ENCODE data around the gene LGR5. TPM values are rescaled to one million over a fixed set of nuclear protein-coding genes. Genes with fewer than 3 reads are reported as not detected.

The LGR5 gene
- total and polyA plus RNA-seq, 5 donors from 2014 or later, result not detected

GRCh38 chr12:71576496-71576895, 136.9 kb downstream of the LGR5 start:
- H3K9me3 ChIP-seq (ENCODE audit: control insufficient read depth in 2 of 2, low read length in 2 of 2), result no peaks in the 10 kb centered on the region
- no peak overlapping the region for H3K4me3 ChIP-seq (ENCODE audit: low read depth, low read length)
- Mint-ChIP-seq H3K27ac (no peak overlapping the region), H3K9me3 (peaks cover 0 to 1% (median 0%) of the 10 kb centered on the region in 7 donors), H3K4me1 (no peaks in the 10 kb centered on the region), H3K27me3 (peaks cover 8% of the 10 kb centered on the region), H3K4me3 (no peak overlapping the region), H3K36me3 (no peaks in the 10 kb centered on the region)
- no peaks in the 10 kb centered on the region for H3K36me3 ChIP-seq (ENCODE audit: control insufficient read depth, insufficient read depth, low read length)
- no peak for DNase-seq
- no peak overlapping the region for H3K27ac ChIP-seq (ENCODE audit: insufficient read depth, low read length, poor library complexity, severe bottlenecking)
- H3K27me3 ChIP-seq (ENCODE audit: control insufficient read depth, insufficient read depth, low read length), result no peaks in the 10 kb centered on the region
- H3K4me1 ChIP-seq (ENCODE audit: control insufficient read depth, insufficient read depth, low read length, poor library complexity, severe bottlenecking), result no peaks in the 10 kb centered on the region
- no peak for ATAC-seq (ENCODE audit: low read depth in 2 of 2)

DNA sequence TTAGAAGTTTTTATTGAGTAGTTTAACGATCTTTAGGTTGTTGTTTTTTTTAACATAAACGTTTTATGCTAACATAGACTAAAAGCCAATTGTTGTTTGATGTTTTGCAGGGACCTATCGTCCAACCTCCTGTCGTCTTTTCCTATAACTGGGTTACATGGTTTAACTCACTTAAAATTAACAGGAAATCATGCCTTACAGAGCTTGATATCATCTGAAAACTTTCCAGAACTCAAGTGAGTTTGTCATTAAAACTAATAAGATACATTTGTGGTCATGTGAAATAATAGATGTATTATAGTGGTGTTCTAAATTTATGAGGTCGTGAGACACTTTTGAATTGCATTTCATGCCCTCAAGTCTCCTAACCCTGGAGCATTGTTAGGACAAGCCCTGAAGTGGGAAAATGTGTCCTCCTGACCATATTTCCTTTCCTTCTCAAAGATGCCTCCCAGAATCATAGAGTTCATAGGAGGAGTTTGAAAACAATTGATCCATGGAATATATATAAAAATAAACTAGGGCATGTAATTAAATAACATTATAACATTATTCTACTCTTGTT, 139.2 kb downstream of the LGR5 start:
- Mint-ChIP-seq H3K27me3 (peaks cover 14% of the 10 kb centered on the region), H3K4me3 (no peak overlapping the region), H3K36me3 (no peaks in the 10 kb centered on the region), H3K9me3 (peaks cover 0 to 1% (median 0%) of the 10 kb centered on the region in 7 donors), H3K27ac (no peak overlapping the region), H3K4me1 (no peaks in the 10 kb centered on the region)
- peaks cover 2% of the 10 kb centered on the region for H3K27me3 ChIP-seq (ENCODE audit: control insufficient read depth, insufficient read depth, low read length)
- no peak overlapping the region for H3K4me3 ChIP-seq (ENCODE audit: low read depth, low read length)
- no peaks in the 10 kb centered on the region for H3K9me3 ChIP-seq (ENCODE audit: control insufficient read depth in 2 of 2, low read length in 2 of 2)
- H3K4me1 ChIP-seq (ENCODE audit: control insufficient read depth, insufficient read depth, low read length, poor library complexity, severe bottlenecking), result no peaks in the 10 kb centered on the region
- H3K27ac ChIP-seq (ENCODE audit: insufficient read depth, low read length, poor library complexity, severe bottlenecking), result no peak overlapping the region
- no peak for ATAC-seq (ENCODE audit: low read depth in 2 of 2)
- DNase-seq, result no peak
- H3K36me3 ChIP-seq (ENCODE audit: control insufficient read depth, insufficient read depth, low read length), result no peaks in the 10 kb centered on the region

DNA sequence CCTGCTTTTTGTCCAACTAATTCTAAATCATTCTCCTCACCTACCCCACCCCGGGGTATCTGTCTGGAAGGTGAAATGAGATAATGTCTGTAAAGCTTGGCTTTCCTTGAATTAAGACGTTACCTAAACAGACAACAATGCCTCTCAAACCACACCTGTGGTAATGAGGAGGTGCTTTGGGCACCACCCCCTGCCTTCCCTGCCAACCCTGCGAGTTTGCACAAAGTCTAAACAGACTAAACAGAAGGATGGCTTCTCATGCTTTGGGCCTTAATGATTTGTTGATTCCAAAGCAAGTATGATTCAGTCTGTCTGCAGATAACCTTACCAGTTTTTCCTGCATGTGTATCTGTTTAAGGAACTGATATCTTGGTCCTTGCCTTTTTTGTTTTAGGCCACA, 141.6 kb downstream of the LGR5 start:
- H3K36me3 Mint-ChIP-seq, result no peaks in the 10 kb centered on the region
- Histone ChIP-seq H3K4me1 (ENCODE audit: control insufficient read depth, insufficient read depth, low read length, poor library complexity, severe bottlenecking) (no peaks in the 10 kb centered on the region), H3K9me3 (ENCODE audit: control insufficient read depth in 2 of 2, low read length in 2 of 2) (no peaks in the 10 kb centered on the region), H3K27me3 (ENCODE audit: control insufficient read depth, insufficient read depth, low read length) (peaks cover 2% of the 10 kb centered on the region), H3K27ac (ENCODE audit: insufficient read depth, low read length, poor library complexity, severe bottlenecking) (no peak overlapping the region), H3K4me3 (ENCODE audit: low read depth, low read length) (no peak overlapping the region), H3K36me3 (ENCODE audit: control insufficient read depth, insufficient read depth, low read length) (no peaks in the 10 kb centered on the region)
- ATAC-seq (ENCODE audit: low read depth in 2 of 2) (no peak), DNase-seq (no peak)
- no peaks in the 10 kb centered on the region for H3K4me1 Mint-ChIP-seq
- no peaks in the 10 kb centered on the region for H3K9me3 Mint-ChIP-seq
- peaks cover 18% of the 10 kb centered on the region for H3K27me3 Mint-ChIP-seq
- H3K4me3 Mint-ChIP-seq, result no peak overlapping the region
- H3K27ac Mint-ChIP-seq, result no peak overlapping the region

- H3K27me3 ChIP-seq (ENCODE audit: control insufficient read depth, insufficient read depth, low read length), result peaks cover 2% of the 10 kb centered on the region
- H3K4me1 Mint-ChIP-seq, result no peaks in the 10 kb centered on the region
- no peak overlapping the region for H3K4me3 ChIP-seq (ENCODE audit: low read depth, low read length)
- H3K9me3 ChIP-seq (ENCODE audit: control insufficient read depth in 2 of 2, low read length in 2 of 2), result no peaks in the 10 kb centered on the region
- H3K9me3 Mint-ChIP-seq, result no peaks in the 10 kb centered on the region
- H3K4me1 ChIP-seq (ENCODE audit: control insufficient read depth, insufficient read depth, low read length, poor library complexity, severe bottlenecking), result no peaks in the 10 kb centered on the region
- DNase-seq (no peak), ATAC-seq (ENCODE audit: low read depth in 2 of 2) (no peak)
- H3K27ac ChIP-seq (ENCODE audit: insufficient read depth, low read length, poor library complexity, severe bottlenecking), result no peak overlapping the region
- H3K36me3 Mint-ChIP-seq, result no peaks in the 10 kb centered on the region
- H3K27me3 Mint-ChIP-seq, result peaks cover 23% of the 10 kb centered on the region
- no peaks in the 10 kb centered on the region for H3K36me3 ChIP-seq (ENCODE audit: control insufficient read depth, insufficient read depth, low read length)
- no peak overlapping the region for H3K4me3 Mint-ChIP-seq
- no peak overlapping the region for H3K27ac Mint-ChIP-seq
These were observed 143.3 kb downstream of the LGR5 start for GRCh38 chr12:71582925-71583324.

DNA sequence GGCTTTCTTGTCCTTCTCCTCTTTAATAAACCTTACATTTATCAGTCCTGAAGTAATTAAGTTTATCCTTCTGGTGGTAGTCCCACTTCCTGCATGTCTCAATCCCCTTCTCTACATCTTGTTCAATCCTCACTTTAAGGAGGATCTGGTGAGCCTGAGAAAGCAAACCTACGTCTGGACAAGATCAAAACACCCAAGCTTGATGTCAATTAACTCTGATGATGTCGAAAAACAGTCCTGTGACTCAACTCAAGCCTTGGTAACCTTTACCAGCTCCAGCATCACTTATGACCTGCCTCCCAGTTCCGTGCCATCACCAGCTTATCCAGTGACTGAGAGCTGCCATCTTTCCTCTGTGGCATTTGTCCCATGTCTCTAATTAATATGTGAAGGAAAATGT, 144.8 kb downstream of the LGR5 start:
- ATAC-seq (ENCODE audit: low read depth in 2 of 2) (no peak), DNase-seq (no peak)
- Mint-ChIP-seq H3K27me3 (peaks cover 25% of the 10 kb centered on the region), H3K36me3 (no peaks in the 10 kb centered on the region), H3K9me3 (peaks cover 0 to 3% (median 0%) of the 10 kb centered on the region in 7 donors), H3K4me1 (no peaks in the 10 kb centered on the region), H3K27ac (no peak overlapping the region), H3K4me3 (no peak overlapping the region)
- H3K4me1 ChIP-seq (ENCODE audit: control insufficient read depth, insufficient read depth, low read length, poor library complexity, severe bottlenecking), result no peaks in the 10 kb centered on the region
- H3K27ac ChIP-seq (ENCODE audit: insufficient read depth, low read length, poor library complexity, severe bottlenecking), result no peak overlapping the region
- no peaks in the 10 kb centered on the region for H3K36me3 ChIP-seq (ENCODE audit: control insufficient read depth, insufficient read depth, low read length)
- no peaks in the 10 kb centered on the region for H3K9me3 ChIP-seq (ENCODE audit: control insufficient read depth in 2 of 2, low read length in 2 of 2)
- peaks cover 3% of the 10 kb centered on the region for H3K27me3 ChIP-seq (ENCODE audit: control insufficient read depth, insufficient read depth, low read length)
- no peak overlapping the region for H3K4me3 ChIP-seq (ENCODE audit: low read depth, low read length)

- DNase-seq (no peak), ATAC-seq (ENCODE audit: low read depth in 2 of 2) (no peak)
- Histone ChIP-seq H3K9me3 (ENCODE audit: control insufficient read depth in 2 of 2, low read length in 2 of 2) (no peaks in the 10 kb centered on the region), H3K27me3 (ENCODE audit: control insufficient read depth, insufficient read depth, low read length) (peaks cover 3% of the 10 kb centered on the region), H3K4me3 (ENCODE audit: low read depth, low read length) (no peak overlapping the region), H3K36me3 (ENCODE audit: control insufficient read depth, insufficient read depth, low read length) (no peaks in the 10 kb centered on the region), H3K4me1 (ENCODE audit: control insufficient read depth, insufficient read depth, low read length, poor library complexity, severe bottlenecking) (no peaks in the 10 kb centered on the region), H3K27ac (ENCODE audit: insufficient read depth, low read length, poor library complexity, severe bottlenecking) (no peak overlapping the region)
- Mint-ChIP-seq H3K36me3 (no peaks in the 10 kb centered on the region), H3K9me3 (peaks cover 0 to 3% (median 0%) of the 10 kb centered on the region in 7 donors), H3K4me3 (no peak overlapping the region), H3K27me3 (peaks cover 28% of the 10 kb centered on the region), H3K4me1 (no peaks in the 10 kb centered on the region), H3K27ac (no peak overlapping the region)
These were observed 145.6 kb downstream of the LGR5 start for GRCh38 chr12:71585218-71585617.

DNA sequence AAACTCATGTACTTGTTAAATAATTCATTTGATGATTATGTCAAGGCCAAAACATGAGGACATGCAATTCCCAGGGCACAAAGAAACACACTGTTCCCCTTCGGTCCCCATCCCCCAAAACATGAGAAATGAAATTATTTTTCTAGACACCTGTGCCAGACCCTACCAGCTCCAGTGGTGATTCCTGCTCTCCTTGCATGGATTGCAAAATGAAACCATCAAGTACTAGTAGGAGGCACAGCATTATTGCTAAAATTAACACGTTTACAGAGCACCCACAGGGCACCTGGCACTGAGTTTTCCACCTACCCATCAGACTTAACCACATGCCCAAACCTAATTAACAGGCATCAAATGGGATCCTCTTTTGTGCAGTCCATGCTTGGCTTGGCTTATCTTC, 147.4 kb downstream of the LGR5 start:
- Histone ChIP-seq H3K27ac (ENCODE audit: insufficient read depth, low read length, poor library complexity, severe bottlenecking) (no peak overlapping the region), H3K4me1 (ENCODE audit: control insufficient read depth, insufficient read depth, low read length, poor library complexity, severe bottlenecking) (no peaks in the 10 kb centered on the region), H3K36me3 (ENCODE audit: control insufficient read depth, insufficient read depth, low read length) (no peaks in the 10 kb centered on the region), H3K9me3 (ENCODE audit: control insufficient read depth in 2 of 2, low read length in 2 of 2) (no peaks in the 10 kb centered on the region), H3K27me3 (ENCODE audit: control insufficient read depth, insufficient read depth, low read length) (peaks cover 7% of the 10 kb centered on the region), H3K4me3 (ENCODE audit: low read depth, low read length) (no peak overlapping the region)
- H3K4me3 Mint-ChIP-seq, result no peak overlapping the region
- H3K27ac Mint-ChIP-seq, result no peak overlapping the region
- no peak for ATAC-seq (ENCODE audit: low read depth in 2 of 2)
- H3K27me3 Mint-ChIP-seq, result peaks cover 36% of the 10 kb centered on the region
- H3K36me3 Mint-ChIP-seq, result no peaks in the 10 kb centered on the region
- H3K4me1 Mint-ChIP-seq, result no peaks in the 10 kb centered on the region
- DNase-seq, result no peak
- peaks cover 0 to 3% (median 0%) of the 10 kb centered on the region in 7 donors for H3K9me3 Mint-ChIP-seq

- H3K4me1 Mint-ChIP-seq, result no peaks in the 10 kb centered on the region
- peaks cover 0 to 5% (median 0%) of the 10 kb centered on the region in 7 donors for H3K9me3 Mint-ChIP-seq
- Histone ChIP-seq H3K36me3 (ENCODE audit: control insufficient read depth, insufficient read depth, low read length) (no peaks in the 10 kb centered on the region), H3K4me1 (ENCODE audit: control insufficient read depth, insufficient read depth, low read length, poor library complexity, severe bottlenecking) (no peaks in the 10 kb centered on the region), H3K27ac (ENCODE audit: insufficient read depth, low read length, poor library complexity, severe bottlenecking) (no peak overlapping the region), H3K4me3 (ENCODE audit: low read depth, low read length) (no peak overlapping the region), H3K27me3 (ENCODE audit: control insufficient read depth, insufficient read depth, low read length) (peaks cover 8% of the 10 kb centered on the region), H3K9me3 (ENCODE audit: control insufficient read depth in 2 of 2, low read length in 2 of 2) (no peaks in the 10 kb centered on the region)
- no peaks in the 10 kb centered on the region for H3K36me3 Mint-ChIP-seq
- ATAC-seq (ENCODE audit: low read depth in 2 of 2) (no peak), DNase-seq (no peak)
- H3K27ac Mint-ChIP-seq, result no peak overlapping the region
- H3K4me3 Mint-ChIP-seq, result no peak overlapping the region
- H3K27me3 Mint-ChIP-seq, result peaks cover 41% of the 10 kb centered on the region
These were observed 149.9 kb downstream of the LGR5 start for GRCh38 chr12:71589478-71589881.

Measured in CD4-positive, CD25-positive, alpha-beta regulatory T cell (primary cell).